Esophagus mucosa (tissue), 1 donor: Measurements from ENCODE around the gene BRINP2. TPM values are rescaled to one million over a fixed set of nuclear protein-coding genes. Genes with fewer than 3 reads are reported as not detected.

Source experiments
- ATAC-seq: fragments of 200-7000 bp; cut with Tn5 transposase; one replicate; pipeline ENCODE4 v1.9.1; 2020
- total RNA-seq: library from RNA; stranded (reverse); gene quantifications from one replicate; pipeline ENCODE4 v1.2.4, GENCODE V29; 2023
- donor health status: DM: yes; HTN: yes; CAD: no.

BRINP2 gene
- total RNA-seq, 1 donor from 2014 or later = not detected

DNA sequence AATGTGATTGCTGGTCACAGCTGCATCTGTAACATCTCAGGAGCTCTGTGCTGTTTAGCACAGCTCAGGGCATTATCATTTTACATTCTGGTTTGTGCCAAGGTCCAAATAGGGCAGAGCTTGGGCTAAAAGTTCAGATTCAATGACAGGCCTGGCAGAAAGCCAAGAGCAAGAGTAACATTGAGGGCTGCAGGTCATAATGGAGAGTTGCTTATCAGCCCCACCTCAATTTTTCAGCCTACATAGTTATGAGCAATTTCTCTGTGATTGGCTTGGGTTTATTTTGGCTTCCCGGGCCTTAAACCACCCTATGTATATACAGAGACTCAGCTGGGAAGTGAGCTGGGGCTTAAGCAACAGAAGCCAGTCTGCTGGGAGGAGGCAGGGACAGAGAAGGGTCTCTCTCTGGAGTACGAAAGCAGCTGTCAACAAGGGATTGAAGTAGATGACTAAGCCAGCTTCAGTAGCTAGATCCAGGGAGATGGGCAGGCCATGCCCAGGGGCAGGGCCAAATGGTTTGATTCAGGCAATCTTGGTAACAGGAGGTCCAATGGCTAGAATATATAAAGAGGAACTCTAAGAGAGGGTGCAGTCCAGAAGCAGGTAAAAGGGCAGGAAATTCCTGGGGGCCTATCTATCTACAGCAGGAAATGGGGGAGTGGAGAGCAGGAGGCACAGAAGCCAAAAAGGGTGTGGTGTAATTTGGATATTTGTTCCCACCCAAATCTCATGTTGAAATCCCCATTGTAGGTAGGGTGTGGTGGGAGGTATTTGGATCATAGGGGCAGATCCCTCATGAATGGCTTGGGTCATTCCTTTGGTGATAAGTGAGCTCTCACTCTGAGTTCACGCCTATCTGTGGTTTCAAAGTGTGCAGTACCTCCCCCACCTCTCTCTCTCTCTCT lies 49.0 kb downstream of the BRINP2 start:
- no peak for ATAC-seq

DNA sequence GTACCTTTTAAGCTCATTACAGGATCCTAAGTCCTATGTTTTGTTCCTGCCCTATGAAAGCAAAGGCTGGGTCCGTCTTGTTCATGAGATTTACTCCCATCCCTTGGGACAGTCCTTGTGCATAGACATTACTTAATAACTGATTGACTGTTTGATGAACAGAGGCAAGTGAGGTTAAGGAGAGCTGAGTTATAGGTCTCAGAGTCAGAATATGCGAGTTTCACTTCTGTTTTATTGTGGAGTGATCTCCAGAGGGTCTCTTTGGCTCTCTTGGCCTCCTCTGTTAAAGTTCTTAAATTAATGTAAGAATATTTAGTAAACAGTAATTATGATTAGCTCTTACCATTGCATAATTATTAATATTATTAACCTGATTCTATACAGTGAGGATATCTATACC lies 52.6 kb downstream of the BRINP2 start:
- ATAC-seq = no peak

DNA sequence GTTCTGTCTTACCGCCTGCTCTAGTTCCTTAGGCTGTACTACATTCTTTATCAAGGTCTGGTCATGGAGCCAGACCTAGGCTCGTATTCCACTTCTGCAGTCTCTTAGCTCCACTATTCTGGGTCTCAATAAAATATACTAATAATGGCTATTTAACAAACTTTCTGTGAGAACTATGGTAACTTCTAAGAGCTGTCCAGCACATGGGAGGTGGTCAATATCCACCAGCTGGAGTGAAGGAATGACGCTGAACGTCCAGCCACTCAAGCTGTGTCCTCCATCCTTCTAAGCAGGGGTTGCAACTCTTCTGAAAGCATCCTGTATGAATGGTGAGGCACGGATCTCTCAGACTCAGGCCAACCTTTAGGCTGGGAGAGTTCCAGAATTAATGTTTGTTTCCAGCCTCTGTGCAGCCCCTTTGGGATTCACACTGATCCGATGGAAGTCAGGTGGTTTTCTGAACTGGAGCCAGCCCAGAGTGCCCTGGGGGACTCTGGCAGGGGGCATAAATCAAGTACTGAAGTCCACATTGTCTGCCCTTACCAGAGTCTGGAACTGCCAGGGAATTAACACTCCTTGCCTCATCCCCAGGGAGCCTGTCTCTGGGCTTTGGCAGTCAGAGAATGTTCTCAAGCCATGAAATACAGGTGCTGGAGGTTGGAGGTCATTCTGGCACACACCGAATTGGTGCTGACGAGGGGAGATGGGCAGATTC lies 57.4 kb downstream of the BRINP2 start:
- ATAC-seq = no peak

DNA sequence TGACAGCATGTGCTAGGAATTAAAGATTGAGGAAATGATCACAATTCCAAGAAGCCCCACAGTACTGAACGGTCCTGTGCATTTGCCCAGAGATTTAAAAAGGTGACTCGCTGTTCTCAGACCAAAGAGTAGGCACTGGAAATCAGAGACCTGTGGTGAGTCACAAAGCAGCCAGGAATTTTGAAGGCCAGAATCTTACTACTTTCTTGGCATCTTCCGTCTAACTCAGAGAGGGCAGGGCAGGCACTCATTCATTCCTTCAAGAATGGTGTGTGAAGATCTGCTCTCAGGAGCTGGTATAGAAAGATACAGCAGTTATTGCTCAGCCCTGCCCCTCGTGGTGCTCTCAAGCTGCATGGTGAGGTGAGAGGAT lies 57.9 kb downstream of the BRINP2 start:
- no peak for ATAC-seq

DNA sequence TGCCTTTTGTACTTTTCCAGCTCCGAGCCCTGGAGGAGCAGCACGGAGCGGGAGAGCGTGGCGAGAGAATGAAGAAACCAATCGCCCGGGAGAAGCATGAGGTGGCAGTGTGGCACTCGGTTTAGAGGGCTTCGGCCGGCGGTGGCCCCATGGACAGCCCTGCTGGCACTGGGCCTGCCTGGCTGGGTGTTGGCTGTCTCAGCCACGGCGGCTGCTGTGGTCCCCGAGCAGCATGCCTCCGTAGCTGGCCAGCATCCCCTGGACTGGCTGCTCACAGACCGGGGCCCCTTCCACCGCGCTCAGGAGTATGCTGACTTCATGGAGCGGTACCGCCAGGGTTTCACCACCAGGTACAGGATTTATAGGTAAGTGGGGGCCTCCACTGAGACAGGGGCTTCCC lies 59.0 kb downstream of the BRINP2 start:
- no peak for ATAC-seq

DNA sequence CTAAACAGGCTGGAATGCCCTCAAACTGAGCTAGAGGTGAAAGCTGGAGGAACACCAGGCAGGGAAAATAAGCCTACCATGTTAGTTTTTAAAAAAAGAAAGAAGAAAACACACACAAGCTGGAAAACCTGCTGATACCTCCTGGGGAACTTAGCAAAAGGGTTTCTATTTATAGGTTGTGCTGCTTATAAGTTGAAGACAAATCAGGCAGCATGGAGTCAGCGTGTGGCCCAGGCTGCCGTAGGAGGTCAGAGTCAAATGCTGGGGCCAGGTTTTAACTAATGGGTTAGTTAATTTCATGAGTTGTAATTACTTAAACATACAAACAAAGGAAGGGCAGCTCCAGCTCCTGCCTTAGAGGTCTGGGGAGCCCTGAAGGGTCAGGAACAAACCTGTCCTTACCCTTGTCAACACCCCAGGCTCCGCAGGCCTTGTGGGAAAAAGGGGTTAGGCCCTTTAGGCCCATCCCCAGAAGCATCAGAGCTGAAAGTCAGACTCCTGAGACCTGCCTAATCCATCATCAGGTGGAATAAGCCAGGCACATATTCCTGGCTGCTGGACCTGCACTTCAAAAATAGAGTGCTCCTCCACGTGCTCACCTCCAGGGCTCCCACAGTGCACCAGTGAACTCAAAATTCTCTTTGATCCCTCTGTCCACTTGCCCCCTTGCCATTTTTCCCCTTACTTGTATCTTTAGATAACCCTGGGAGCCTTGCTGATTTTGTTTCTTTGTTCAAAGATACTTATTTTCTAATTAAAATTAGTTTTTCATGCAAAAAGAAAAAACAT lies 59.7 kb downstream of the BRINP2 start:
- no peak for ATAC-seq

DNA sequence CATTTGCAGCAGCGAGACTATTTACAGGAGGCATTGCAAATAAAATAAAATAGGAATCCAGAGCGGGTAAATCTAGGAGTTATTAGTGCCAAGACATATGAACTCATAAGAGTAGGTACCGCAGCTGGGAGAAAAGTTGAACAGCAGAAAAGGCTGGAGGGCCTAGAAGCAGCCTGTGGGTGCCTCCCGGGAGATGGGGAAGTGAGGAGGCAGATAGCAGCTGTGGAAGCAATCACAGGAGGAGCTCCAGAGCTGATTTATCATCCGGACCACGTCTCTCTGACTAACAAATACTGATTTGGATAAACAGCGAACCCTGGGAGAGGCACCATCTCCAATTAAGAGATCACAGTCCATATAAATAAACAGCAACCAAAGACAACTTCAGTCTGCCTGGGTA lies 64.6 kb downstream of the BRINP2 start:
- no peak for ATAC-seq

DNA sequence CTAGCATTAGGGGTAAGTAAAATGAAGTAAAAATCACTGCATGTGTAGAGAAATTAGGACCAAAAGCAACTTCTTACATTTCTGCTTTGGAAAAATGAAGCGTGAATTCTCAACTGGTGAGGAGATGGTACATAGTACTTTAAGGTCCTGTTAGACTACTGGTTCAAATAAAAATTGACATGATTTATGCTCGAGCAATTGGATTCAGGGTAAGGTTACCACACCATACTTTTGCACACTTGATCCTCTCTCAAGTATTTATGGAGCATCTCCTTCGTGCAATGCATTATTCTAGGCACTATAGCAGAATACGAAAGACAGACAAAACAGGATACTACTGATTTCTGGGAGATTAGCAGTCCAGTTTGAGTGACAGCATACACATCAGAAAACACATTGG lies 66.2 kb downstream of the BRINP2 start:
- no peak for ATAC-seq

DNA sequence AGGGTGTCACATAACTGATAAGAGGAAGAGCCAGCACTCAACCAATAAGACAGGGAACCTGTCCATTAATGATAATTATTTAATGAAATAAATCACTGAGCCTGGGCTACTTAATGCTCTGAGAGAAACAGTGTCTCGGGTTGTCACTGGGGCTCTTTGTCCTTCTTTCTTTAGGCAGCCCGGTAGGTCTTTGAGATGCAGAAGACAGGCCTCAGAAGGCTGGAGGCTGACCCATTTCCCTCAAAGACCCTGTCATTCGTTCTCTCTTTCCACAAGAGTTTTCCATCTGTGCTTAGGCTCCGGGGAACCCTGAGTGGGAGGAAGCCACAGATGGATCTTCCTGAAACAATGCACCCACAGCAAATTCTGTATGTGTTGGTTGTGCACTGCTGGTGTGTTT lies 68.2 kb downstream of the BRINP2 start:
- ATAC-seq = no peak

DNA sequence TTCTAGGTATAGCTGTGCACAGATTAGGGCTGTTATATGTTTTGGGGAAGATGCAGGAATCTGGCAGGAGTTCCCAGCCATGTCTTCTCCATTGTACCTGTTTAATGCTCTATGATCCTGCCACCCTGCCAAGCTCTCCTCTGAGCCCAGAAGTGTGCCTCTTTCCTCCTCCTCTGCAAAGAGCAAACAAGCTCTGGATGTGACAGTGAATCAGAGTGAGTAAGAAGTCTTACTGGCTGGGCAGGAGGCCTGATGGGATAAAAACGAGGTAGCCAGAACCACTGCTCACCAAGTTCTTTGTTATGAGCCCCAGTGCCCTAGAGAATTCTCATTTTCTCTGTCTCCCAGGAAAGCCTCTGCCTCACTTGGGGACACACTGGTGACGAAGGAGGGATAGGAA lies 69.0 kb downstream of the BRINP2 start:
- no peak for ATAC-seq

DNA sequence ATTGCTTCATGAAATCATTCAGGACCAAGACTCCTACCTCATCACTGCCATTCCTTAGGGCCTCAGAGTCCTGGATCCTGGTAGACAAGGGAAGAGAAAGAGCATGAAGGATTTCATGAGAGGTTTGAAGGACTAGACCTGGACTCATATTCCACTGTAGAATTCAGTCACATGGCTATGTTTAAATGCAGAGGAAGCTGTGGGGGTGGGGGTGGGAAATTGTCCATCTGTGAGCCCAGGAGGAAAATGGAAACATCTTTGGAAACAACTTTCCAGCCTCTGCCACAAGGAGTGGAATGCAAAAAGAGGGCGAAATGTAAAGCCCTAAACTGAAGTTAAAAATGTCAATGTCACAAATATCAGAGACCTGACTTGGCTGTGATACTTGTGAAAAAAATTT lies 73.0 kb downstream of the BRINP2 start:
- ATAC-seq = no peak

DNA sequence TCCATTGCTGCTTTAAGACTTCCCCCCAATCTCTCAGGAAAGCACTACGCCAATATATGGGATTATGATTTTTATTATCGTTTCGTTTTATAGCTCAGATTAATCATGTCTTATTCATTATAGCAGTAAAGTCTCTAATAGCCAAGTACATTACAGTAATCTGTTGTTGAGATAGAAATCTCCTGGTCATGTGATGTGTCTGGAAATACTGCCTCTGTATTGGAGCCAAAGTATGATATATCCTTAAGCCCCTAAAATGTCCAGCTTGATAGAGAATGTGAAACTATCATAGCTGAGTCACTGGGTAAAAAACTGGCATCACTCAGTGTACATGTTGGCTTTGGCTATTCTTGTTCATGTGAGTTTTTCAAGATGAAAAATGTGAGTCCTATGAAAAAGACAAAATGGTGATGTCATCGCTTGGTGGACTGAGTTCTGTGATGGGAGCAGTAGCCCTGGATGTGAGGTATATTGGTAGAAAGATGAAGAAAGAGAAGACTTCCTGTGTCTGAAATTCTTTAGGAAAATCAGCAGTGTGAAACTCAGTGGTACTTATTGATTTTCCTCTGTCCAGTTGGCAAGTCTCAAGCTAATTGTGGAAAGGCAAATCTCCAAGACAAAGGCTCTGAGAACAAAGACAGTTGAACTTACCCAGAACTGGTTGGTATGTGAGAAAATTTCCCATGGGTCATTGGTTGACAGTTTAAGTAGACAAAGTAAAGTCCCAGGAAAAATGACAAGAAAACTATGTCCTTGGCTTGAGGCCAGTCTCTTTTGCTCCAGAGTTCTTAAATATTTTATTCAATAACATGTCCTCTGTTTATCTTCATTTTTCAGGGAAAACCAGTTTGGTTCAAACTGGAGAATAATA lies 76.2 kb downstream of the BRINP2 start:
- ATAC-seq = no peak

DNA sequence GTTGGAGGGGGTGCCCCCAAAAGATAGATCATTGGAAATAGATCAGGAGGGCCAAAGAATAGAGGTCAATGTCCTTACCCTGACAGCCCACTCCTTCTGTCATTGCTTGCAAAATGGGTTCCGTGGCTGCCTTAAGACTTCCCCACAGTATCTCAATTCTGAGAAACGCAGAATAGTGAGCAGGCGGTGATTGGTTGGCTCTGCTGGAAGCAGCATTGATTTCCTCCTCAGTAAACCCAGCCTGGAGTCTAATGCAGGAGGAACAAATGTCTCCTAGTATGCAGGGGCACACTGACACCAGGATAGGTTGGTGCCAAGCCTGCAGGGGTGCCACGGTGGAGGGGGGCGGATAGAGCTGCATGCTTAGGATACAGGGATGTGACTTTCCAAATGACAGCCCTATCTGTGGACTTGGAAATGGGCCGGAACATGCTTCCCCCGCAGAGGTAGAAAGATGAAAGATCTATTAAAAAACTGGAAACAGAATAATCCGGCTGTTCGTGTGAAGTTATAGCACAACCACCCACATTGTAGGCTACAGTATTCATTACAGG lies 76.9 kb downstream of the BRINP2 start:
- ATAC-seq = no peak

DNA sequence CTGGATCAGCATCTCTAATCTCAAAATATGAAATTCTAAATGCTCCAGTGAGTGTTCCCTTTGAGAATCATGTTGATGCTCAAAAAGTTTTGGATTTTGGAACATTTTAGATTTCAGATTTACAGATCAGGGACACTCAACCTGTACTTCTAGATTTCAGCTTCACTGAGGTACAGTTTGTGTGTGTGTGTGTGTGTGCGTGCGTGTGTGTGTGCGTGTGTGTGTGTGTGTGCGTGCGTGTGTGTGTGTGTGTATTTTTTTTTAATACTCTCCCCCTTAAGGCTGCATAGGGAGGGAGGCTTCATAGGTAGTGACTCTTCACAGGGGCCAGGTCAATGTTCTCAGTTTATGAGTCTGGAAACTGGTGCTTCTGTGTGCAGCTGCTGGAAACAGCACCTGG lies 77.5 kb downstream of the BRINP2 start:
- no peak for ATAC-seq

DNA sequence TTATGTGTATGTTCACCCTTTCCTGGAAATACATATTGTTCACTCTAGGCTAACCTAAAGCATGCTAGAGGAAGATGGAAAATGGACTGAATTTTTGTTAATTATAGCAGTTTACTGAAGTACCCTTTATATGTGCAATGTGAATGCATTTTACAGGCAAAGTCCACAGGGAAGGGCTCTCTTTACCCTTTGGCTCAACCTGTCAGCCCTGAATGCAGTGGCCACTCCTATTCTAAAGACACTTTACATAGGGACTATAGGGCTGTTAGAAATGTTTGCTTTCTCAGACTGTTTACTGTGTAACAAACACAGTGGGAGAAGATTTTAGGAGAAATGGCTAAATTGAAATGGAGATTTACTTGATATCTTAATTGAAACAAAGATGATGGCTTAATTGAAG lies 78.5 kb downstream of the BRINP2 start:
- no peak for ATAC-seq

DNA sequence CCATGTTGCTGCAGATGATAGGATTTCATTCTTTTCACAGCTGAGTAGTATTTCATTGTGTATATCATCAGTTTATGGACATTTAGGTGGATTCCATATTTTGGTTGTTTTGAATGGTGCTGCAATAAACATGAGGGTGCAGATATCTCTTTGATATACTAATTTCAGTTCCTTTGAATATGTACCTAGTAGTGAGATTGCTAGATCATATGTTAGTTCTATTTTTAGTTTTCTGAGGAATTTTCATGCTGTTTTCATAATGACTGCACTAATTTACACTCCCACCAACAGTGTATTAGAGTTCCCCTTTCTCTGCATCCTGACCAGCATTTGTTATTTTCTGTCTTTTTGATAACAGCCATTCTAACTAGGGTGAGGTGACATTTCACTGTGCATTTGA lies 82.1 kb downstream of the BRINP2 start:
- ATAC-seq = no peak

DNA sequence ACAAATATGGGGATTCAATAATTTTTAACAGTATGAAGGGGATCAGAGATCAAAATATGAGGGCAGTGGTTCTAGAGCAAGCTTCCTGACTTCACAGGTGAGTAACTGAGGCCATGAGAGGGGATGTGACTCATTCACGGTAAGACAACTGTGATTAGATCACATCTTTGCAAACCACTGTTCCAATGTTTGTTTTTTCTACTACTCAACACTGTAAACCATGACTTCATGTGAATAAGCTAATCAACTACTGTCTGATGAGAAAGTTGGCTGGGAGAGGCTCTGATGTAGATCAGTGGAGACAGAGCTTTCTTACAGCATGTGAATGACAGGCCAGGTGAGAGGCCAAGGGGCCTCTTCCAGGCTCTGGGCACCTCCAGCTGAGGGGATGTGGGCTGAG lies 84.7 kb downstream of the BRINP2 start:
- peak; percentile 62 for ATAC-seq

DNA sequence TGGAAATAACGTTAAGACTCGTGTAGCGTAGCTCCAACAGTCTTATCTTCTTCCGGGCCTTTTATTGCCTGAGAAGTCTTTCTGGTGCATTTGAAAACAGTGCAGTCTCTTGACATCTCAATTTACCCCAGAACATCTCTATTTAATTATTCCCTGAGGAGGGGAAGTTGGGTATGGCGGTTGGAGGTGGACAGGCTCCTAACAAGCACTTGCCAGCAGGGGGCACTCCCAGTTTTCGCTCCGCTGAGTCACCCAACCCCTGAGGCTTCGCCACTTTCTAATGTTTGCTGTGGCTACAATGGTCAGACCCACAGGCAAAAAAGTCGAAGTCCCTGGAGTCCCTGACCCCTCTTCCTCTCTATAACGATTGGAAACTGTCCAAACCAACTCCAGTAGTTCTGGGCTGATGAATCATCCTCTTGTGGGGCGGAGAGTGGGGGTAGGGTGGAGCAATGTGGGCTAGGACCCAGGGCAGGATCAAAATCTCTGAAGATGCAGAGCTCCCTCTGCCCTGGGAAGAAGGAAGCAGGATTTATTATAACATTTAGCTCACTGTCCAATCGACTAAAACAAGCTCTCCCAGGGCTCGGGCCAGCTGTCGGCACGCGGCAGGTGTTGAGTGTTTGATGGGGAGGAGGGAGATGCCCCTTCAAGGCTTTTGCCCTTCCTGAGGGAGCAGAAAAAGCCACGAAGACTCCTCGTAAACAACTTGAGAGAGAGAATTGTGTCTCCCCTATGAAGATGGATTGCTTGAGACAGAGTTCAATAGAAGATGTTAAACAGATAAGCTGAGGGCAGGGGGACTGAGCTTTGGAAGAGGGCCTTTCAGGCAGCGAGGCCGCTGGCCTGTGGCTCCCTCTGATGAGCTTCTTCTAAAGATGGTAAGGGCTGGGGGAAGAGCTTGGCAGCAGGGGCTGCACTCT lies 85.7 kb downstream of the BRINP2 start:
- peak; percentile 50 for ATAC-seq

DNA sequence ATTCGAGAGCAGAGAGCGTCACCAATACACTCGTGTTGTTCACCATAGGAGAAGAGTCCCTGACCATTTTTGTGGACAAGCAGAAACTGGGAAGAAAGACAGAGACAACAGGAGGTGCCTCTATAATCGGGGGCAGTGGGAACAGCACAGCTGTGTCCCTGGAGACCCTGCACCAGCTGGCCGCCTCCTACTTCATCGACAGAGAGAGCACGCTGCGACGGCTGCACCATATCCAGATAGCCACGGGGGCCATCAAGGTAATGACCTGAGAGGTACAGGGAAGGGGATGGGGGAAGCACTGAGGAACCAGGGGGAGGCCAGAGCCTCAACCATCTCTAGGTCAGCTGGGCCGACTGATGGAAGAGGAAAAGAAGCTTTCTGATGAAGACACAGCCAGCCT lies 86.4 kb downstream of the BRINP2 start:
- ATAC-seq = no peak

DNA sequence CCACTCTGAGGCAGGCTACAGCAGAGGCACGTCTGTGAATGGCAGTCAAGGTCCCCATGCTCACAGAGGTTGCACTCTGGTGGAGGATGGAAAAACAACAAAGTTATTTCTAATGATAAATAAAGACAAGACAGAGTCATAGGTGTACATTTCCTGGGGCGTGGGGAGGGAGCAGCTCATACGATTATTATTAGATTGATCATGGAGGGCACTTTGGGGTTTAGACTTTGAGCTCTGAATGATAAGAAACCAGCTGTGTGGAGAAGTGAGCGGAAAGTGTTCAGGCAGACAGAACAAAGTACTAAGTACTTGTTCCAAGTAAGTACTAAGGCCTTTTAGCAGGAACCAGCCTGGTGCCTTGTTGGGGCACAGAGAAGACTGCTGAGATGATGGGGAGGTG lies 86.8 kb downstream of the BRINP2 start:
- ATAC-seq = no peak

DNA sequence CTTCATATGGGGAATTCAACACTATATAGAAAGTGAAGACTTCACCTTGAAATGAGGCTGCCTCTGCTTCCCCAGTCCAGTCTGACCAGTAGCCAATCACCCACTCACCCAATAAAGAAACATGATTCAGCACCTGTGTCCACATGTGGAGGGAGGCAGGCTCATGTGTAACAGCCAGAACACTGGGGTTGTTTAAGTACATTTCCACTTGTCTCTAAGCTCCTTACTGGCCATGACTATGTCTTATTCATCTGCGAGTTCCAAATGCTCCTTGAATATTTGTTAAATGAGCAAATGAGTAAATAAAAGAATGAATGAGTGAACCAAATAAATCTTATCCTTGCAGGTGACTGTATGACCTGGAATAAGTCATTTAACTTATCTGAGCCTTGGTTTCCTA lies 100.1 kb downstream of the BRINP2 start:
- no peak for ATAC-seq
